WERI-Rb-1 (cell line): Measurements from ENCODE around the gene EPG5.

Experiments used
- DNase-seq: peaks from one replicate; pipeline ENCODE4 v3.0.0-alpha.2; 2020
- H3K27ac ChIP-seq: fragments of 250-450 bp; sonication (Bioruptor Pico); 2 replicates; pipeline ENCODE4 v1.5.1; 2020; ENCODE audit warnings: mild to moderate bottlenecking, moderate library complexity
- H3K27me3 ChIP-seq: fragments of 250-450 bp; sonication (Bioruptor Pico); 2 replicates; pipeline ENCODE4 v1.5.1; 2021; ENCODE audit warnings: mild to moderate bottlenecking, low read depth, moderate library complexity; ENCODE audit not compliant: insufficient read depth, severe bottlenecking
- H3K36me3 ChIP-seq: fragments of 250-450 bp; sonication (Bioruptor Pico); 2 replicates; pipeline ENCODE4 v1.5.1; 2020; ENCODE audit warnings: mild to moderate bottlenecking, moderate library complexity
- H3K4me3 ChIP-seq: 2 replicates; pipeline ENCODE4 v1.5.1; 2011; ENCODE audit warnings: low read depth, mild to moderate bottlenecking, control low read depth, low read length
- H3K9me3 ChIP-seq: fragments of 250-450 bp; sonication (Bioruptor Pico); 2 replicates; pipeline ENCODE4 v1.5.1; 2021; ENCODE audit warnings: mild to moderate bottlenecking, moderate library complexity; ENCODE audit not compliant: severe bottlenecking
- CTCF ChIP-seq: IDR thresholded peaks from 2 replicates; pipeline ENCODE4 v1.5.1; 2011; ENCODE audit warnings: low read depth, mild to moderate bottlenecking, control low read depth, inconsistent platforms, low read length

Gene EPG5

GRCh38 chr18:45926085-45926484 lies 41.0 kb downstream of the EPG5 start:
- no peaks in the 10 kb centered on the region for H3K9me3 ChIP-seq
- H3K36me3 ChIP-seq, result peaks cover 77% of the 10 kb centered on the region
- H3K4me3 ChIP-seq, result no peak overlapping the region
- TF ChIP-seq CTCF, result no peak
- H3K27me3 ChIP-seq, result no peaks in the 10 kb centered on the region
- H3K27ac ChIP-seq, result no peak overlapping the region
- no peak for DNase-seq

- H3K27me3 ChIP-seq, result no peaks in the 10 kb centered on the region
- H3K4me3 ChIP-seq, result no peak overlapping the region
- DNase-seq, result no peak
- no peaks in the 10 kb centered on the region for H3K9me3 ChIP-seq
- H3K36me3 ChIP-seq, result peaks cover 63% of the 10 kb centered on the region
- TF ChIP-seq CTCF, result no peak
- no peak overlapping the region for H3K27ac ChIP-seq
Measured at GRCh38 chr18:45923138-45923537, 44.0 kb downstream of the EPG5 start.

GRCh38 chr18:45920367-45920766 lies 46.8 kb downstream of the EPG5 start:
- no peak for TF ChIP-seq CTCF
- H3K36me3 ChIP-seq, result peaks cover 58% of the 10 kb centered on the region
- no peaks in the 10 kb centered on the region for H3K27me3 ChIP-seq
- H3K4me3 ChIP-seq, result no peak overlapping the region
- no peaks in the 10 kb centered on the region for H3K9me3 ChIP-seq
- no peak overlapping the region for H3K27ac ChIP-seq
- no peak for DNase-seq

- TF ChIP-seq CTCF, result peak; percentile 66
- no peaks in the 10 kb centered on the region for H3K27me3 ChIP-seq
- peaks cover 51% of the 10 kb centered on the region for H3K36me3 ChIP-seq
- no peaks in the 10 kb centered on the region for H3K9me3 ChIP-seq
- DNase-seq, result peak; percentile 44
- no peak overlapping the region for H3K27ac ChIP-seq
- no peak overlapping the region for H3K4me3 ChIP-seq
Measured at GRCh38 chr18:45916302-45916701, 50.8 kb downstream of the EPG5 start.

- Histone ChIP-seq H3K27ac (no peak overlapping the region), H3K27me3 (no peaks in the 10 kb centered on the region), H3K36me3 (peaks cover 62% of the 10 kb centered on the region), H3K9me3 (no peaks in the 10 kb centered on the region), H3K4me3 (no peak overlapping the region)
- DNase-seq, result no peak
- TF ChIP-seq CTCF, result no peak
Measured at GRCh38 chr18:45913276-45913675, 53.9 kb downstream of the EPG5 start.

- H3K4me3 ChIP-seq, result no peak overlapping the region
- no peaks in the 10 kb centered on the region for H3K9me3 ChIP-seq
- H3K36me3 ChIP-seq, result peaks cover 67% of the 10 kb centered on the region
- peak; percentile 62 for DNase-seq
- peak; percentile 91 for TF ChIP-seq CTCF
- H3K27me3 ChIP-seq, result no peaks in the 10 kb centered on the region
- no peak overlapping the region for H3K27ac ChIP-seq
Measured at GRCh38 chr18:45910405-45911023, 56.6 kb downstream of the EPG5 start.
